Measurements from ENCODE around the gene MCTP1. TPM values are rescaled to one million over a fixed set of nuclear protein-coding genes. Genes with fewer than 3 reads are reported as not detected.
A peak's percentile ranks its signal among the peaks of the same experiment; 100 is the strongest.

MCTP1 gene
- total RNA-seq, 1 donor from 2014 or later, result 63.1 TPM

- DNase-seq (ENCODE audit: low spot score) (no peak), ATAC-seq (no peak)
- intact Hi-C loops (cut with DNase I), result no loop called here
Observed at GRCh38 chr5:95256991-95257390, 27.9 kb downstream of the MCTP1 start.

- ATAC-seq (no peak), DNase-seq (ENCODE audit: low spot score) (no peak)
- intact Hi-C loops (cut with DNase I), result no loop called here
Observed at GRCh38 chr5:95256446-95256845, 28.4 kb downstream of the MCTP1 start.

DNA sequence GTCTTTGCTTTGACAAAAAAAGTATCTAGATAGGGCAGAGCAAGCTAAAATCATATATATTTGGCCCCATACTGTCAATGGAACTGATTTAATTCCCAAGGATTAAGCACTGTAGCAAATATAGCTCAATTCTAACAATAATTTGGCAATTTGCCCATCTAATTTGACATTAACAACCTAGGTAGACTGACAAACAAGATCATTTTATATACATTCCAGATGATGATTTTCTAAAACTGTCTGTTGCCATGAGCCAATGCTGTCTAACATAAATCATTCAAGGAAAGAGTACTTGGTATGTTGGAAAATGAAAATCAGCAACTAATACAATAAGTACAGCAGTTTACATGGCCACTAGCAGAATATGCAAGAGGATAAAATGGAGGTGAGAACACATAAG lies 32.1 kb downstream of the MCTP1 start:
- DNase-seq (ENCODE audit: low spot score), result no peak
- intact Hi-C loops (cut with DNase I), result no loop called here
- no peak for ATAC-seq

- DNase-seq (ENCODE audit: low spot score) (no peak), ATAC-seq (no peak)
- intact Hi-C loops (cut with DNase I), result no loop called here
Observed at GRCh38 chr5:95251185-95251584, 33.7 kb downstream of the MCTP1 start.

DNA sequence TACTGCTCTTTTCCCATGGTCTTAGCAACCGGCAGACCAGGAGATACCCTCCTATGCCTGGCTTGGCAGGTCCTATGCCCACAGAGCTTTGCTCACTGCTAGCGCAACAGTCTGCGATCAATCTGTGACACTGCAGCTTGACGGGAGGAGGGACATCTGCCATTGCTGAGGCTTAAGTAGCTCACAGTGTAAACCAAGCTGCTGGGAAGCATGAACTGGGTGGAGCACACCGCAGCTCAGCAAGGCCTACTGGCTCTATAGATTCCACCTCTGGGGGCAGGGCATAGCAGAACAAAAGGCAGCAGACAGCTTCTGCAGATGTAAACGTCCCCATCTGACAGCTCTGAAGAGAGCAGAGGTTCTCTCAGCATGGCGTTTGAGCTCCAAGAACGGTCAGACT lies 40.4 kb downstream of the MCTP1 start:
- no peak for ATAC-seq
- no peak for DNase-seq (ENCODE audit: low spot score)
- intact Hi-C loops (cut with DNase I), result no loop called here

DNA sequence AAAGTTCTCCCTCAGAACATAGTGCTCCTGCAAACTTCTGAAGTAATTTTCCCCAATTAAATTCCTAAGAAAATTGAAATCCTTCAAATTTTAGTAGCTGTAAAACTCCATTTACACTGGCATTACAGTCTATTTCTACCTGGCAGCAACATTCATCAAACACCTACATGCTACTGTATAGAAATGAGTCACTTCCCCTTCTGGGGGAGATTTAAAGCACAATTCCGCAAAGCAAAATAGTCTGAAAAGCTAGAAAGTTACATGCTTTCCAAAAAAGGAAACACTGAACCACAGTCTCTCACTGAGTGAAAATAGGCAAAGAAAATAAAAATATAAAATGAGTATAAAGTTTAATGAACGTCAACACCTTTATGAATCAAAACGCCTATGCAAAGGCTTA lies 43.3 kb downstream of the MCTP1 start:
- intact Hi-C loops (cut with DNase I), result no loop called here
- DNase-seq (ENCODE audit: low spot score) (no peak), ATAC-seq (no peak)

DNA sequence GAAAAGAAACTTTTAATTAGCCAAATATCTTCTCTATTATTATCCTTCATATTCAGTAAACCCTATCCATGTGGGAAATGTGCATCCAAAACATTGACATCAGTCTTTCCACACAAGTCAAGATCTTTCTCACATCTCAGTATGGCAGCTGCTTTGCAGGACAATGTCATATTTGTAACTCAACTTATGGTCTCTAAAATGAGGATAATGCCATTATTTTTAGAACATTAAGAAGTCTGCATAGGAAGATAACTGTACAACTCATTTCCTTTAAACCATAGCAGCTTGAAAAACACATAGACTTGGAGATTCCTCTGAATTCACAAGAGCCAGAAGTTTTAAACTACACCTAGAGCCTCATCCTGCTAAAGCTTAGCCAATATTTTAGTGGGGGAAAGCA lies 43.7 kb downstream of the MCTP1 start:
- ATAC-seq (no peak), DNase-seq (ENCODE audit: low spot score) (no peak)
- intact Hi-C loops (cut with DNase I), result no loop called here

GRCh38 chr5:95238560-95239325 lies 46.2 kb downstream of the MCTP1 start:
- ATAC-seq, result peak; percentile 67
- DNase-seq (ENCODE audit: low spot score), result no peak
- intact Hi-C loops (cut with DNase I), result no loop called here

DNA sequence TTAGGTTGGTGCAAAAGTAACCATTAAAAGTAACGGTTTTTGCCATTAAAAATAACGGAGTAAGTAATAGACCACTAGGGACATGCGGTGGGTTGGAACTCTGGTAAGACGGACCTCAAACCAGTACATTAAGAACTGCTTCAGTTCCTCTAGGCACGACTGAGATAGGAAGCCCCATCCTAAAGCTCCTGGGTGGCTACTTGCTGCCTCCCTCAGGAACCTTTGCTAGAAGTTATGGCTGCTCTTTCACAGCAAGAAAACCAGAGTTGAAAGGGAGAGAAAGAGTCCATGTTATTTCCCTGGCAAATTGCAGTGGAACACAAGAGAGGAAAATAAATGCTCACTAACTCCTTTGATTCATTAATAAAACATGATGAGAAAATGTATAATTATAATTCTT lies 47.6 kb downstream of the MCTP1 start:
- intact Hi-C loops (cut with DNase I), result no loop called here
- ATAC-seq (no peak), DNase-seq (ENCODE audit: low spot score) (no peak)

GRCh38 chr5:95235439-95235982 lies 49.4 kb downstream of the MCTP1 start:
- intact Hi-C loops (cut with DNase I), result no loop called here
- DNase-seq (ENCODE audit: low spot score), result no peak
- no peak for ATAC-seq

- ATAC-seq (no peak), DNase-seq (ENCODE audit: low spot score) (no peak)
- intact Hi-C loops (cut with DNase I), result no loop called here
Observed at GRCh38 chr5:95229646-95230045, 55.2 kb downstream of the MCTP1 start.

- ATAC-seq, result no peak
- no peak for DNase-seq (ENCODE audit: low spot score)
- intact Hi-C loops (cut with DNase I), result no loop called here
Observed at GRCh38 chr5:95224701-95225459, 60.0 kb downstream of the MCTP1 start.

DNA sequence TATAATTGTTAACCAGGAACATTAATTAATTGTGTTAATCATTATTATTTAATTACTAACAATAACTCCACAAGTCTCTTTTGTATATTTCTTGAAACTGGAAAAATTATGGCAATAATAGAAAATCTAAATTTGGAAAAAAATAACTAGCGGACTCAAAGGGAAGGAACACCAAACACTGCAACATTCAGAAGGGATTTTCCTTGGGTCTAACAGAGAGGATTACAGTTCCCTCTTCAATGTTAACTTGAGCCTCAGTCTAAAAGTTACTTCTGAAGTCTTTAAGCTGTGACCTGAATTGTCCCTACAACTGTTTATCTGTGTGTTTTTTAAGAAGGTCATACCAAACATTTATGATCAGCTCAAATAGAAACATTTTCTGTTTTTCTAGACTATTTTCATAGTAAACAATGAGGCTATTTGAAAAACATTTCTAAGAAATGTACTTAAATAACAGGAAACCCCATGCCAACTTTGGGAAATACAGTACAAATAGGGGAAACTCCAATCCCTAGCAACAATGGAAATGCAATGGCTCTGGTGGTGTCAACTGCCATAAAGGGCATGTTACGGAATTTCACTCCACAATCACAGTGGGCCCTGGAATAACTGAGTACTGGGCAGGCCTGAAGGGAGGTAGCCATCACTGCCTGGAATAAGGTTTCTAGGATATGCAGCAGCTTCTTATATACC lies 61.2 kb downstream of the MCTP1 start:
- intact Hi-C loops (cut with DNase I), result no loop called here
- no peak for ATAC-seq
- no peak for DNase-seq (ENCODE audit: low spot score)

- ATAC-seq, result no peak
- intact Hi-C loops (cut with DNase I), result no loop called here
- no peak for DNase-seq (ENCODE audit: low spot score)
Observed at GRCh38 chr5:95222836-95223235, 62.1 kb downstream of the MCTP1 start.

GRCh38 chr5:95221234-95221633 lies 63.7 kb downstream of the MCTP1 start:
- no peak for DNase-seq (ENCODE audit: low spot score)
- no peak for ATAC-seq
- intact Hi-C loops (cut with DNase I), result no loop called here

- ATAC-seq (no peak), DNase-seq (ENCODE audit: low spot score) (no peak)
- intact Hi-C loops (cut with DNase I), result no loop called here
Observed at GRCh38 chr5:95220381-95220780, 64.5 kb downstream of the MCTP1 start.

GRCh38 chr5:95219411-95219810 lies 65.5 kb downstream of the MCTP1 start:
- intact Hi-C loops (cut with DNase I), result no loop called here
- no peak for ATAC-seq

GRCh38 chr5:95217881-95218280 lies 67.0 kb downstream of the MCTP1 start:
- no peak for DNase-seq (ENCODE audit: low spot score)
- ATAC-seq, result no peak
- intact Hi-C loops (cut with DNase I), result no loop called here

More at GRCh38 chr5:95219411-95219810, 65.5 kb downstream of the MCTP1 start:
- no peak for DNase-seq (ENCODE audit: low spot score)

GRCh38 chr5:95217351-95217750 lies 67.5 kb downstream of the MCTP1 start:
- intact Hi-C loops (cut with DNase I), result no loop called here
- ATAC-seq, result no peak
- no peak for DNase-seq (ENCODE audit: low spot score)

All from sciatic nerve (tissue), 2 donors.